ENCODE results near the gene MAST4.

- TF ChIP-seq EP300 (IDR thresholded peaks at IDR 0.05; ENCODE audit: borderline replicate concordance in 1 of 2, low read depth in 2 of 2, low read length in 2 of 2): no peak
- no peak for TF ChIP-seq CTCF (IDR thresholded peaks at IDR 0.05; ENCODE audit: control extremely low read depth in 1 of 3, insufficient read depth in 1 of 3, low read depth in 1 of 3, low read length in 3 of 3)
- no peak for TF ChIP-seq MAFK (IDR thresholded peaks at IDR 0.05; ENCODE audit: low read depth, low read length)
- no peak for TF ChIP-seq RXRA (IDR thresholded peaks at IDR 0.05; ENCODE audit: insufficient read depth, low read depth, low read length)
Observed at GRCh38 chr5:67019065-67019845, 423.1 kb downstream of the MAST4 start.

Data from H1 (cell line).